Pancreas (tissue), 10 donors: ENCODE measurements around the gene RNU1-3. TPM values are rescaled to one million over a fixed set of nuclear protein-coding genes. Genes with fewer than 3 reads are reported as not detected.
"Not testable (repeated sequence)": the region's sequence is repeated elsewhere in the genome, so short reads cannot be mapped to it uniquely, and the experiment has no call there.

Experiments
- ATAC-seq, 4 donors: fragments of 200-7000 bp; cut with Tn5 transposase; one replicate each; pipeline versions ENCODE4 v1.8.0 to v1.9.1; 2020; ENCODE audit warnings: mild to moderate bottlenecking in 4 of 4, moderate library complexity in 4 of 4
- DNase-seq, 6 donors: peaks; one replicate each; pipeline ENCODE4 v3.0.0-alpha.2; 2020
- FAIRE-seq: peaks from 2 replicates; lab custom pipeline; 2012; peaks lifted over from hg19 to GRCh38; lab: Jason Lieb, UNC
- H3K27ac ChIP-seq, 4 donors: fragments of 200-600 bp; sonication (generic); 1 replicate in 3 of 4; 2 replicates in 1 of 4; pipeline versions ENCODE4 v1.5.0 to v1.8.0; 2020
- H3K27me3 ChIP-seq, 4 donors: fragments of 200-600 bp; one replicate each; pipeline ENCODE4 v1.8.0; 2021
- H3K36me3 ChIP-seq, 3 donors: fragments of 200-600 bp; sonication (generic) in 1 of 3; one replicate each; pipeline versions ENCODE4 v1.5.0 to v1.8.0; 2020 to 2021
- H3K4me1 ChIP-seq, 3 donors: fragments of 200-600 bp; one replicate each; pipeline ENCODE4 v1.8.0; 2021
- H3K4me3 ChIP-seq, 4 donors: fragments of 200-600 bp; sonication (generic) in 2 of 4; one replicate each; pipeline versions ENCODE4 v1.5.0 to v1.8.0; 2020 to 2021
- H3K9me3 ChIP-seq, 4 donors: fragments of 200-600 bp; one replicate each; pipeline ENCODE4 v1.8.0; 2021
- CTCF ChIP-seq, 4 donors: fragments of 200-600 bp; sonication (generic) in 3 of 4; IDR thresholded peaks; one replicate each; pipeline versions ENCODE4 v1.5.0 to v1.8.0; 2021; ENCODE audit warnings: antibody characterized with exemption in 4 of 4
- WGBS, 2 donors: extraction: QIAGEN DNeasy Blood & Tissue Kit; methylation state at CpG; one replicate each; pipeline ENCODE4 v1.1.7; 2013; 5-methylcytosine and 5-hydroxymethylcytosine counted together
- intact Hi-C, 3 donors: fragments of 100-400 bp; cut with DNase I; formaldehyde crosslinking; loops; one replicate each; pipeline versions ENCODE4 v1.11.1 to v1.14.2; 2022
- polyA plus RNA-seq, 2 donors: library from polyadenylated mRNA; stranded (reverse); fragments of 200-250 nt; gene quantifications; one replicate each; pipeline ENCODE4 v1.2.3, GENCODE V29; 2013
- total RNA-seq, 6 donors: library from RNA; stranded (reverse); fragmentation: NEBNext Ultra II Directional in 4 of 6; extraction: Animal tissue kit (Norgen Biotek cat#: 25700) in 4 of 6; gene quantifications; one replicate each; pipeline versions ENCODE4 v1.2.1 to v1.2.4, GENCODE V29; 2021 to 2023
- donor health status: healthy with polysubstance abuse.
- donor health status: DM: no; HTN: no; CAD: no; lungs with moderate emphysema.
- donor health status: DM: no; HTN: no; CAD: no.
- donor health status: control.
- donor health status: control.
- donor health status: Bipolar disorder and iron deficiency.
- donor health status: DM: yes; HTN: yes; CAD: no.
- donor health status: DM: no; HTN: no; CAD: no.
- donor health status: DM: no; HTN: no; CAD: no.
- donor health status: DM: yes; HTN: yes; CAD: no.

RNU1-3 gene
- total and polyA plus RNA-seq, 8 donors, result 687 to 5,169 (median 2,340) TPM; not detected in 2

GRCh38 chr1:16645271-16646060 is 21.3 kb downstream of the RNU1-3 start:
- WGBS, 2 donors, result 62 to 67% methylated on average over 6 to 7 of the region's 7 CpGs
- DNase-seq (peak; percentile 31 to 88 (median 58)), ATAC-seq (peak in 1 of 4 donors; percentile 0)
- H3K27me3 ChIP-seq, H3K9me3 ChIP-seq, FAIRE-seq, intact Hi-C loops, H3K36me3 ChIP-seq: not testable (repeated sequence)
- peaks cover 21 to 27% (median 21%) of the 10 kb centered on the region in 3 donors for H3K4me1 ChIP-seq
- H3K27ac ChIP-seq, result peak overlapping the region; percentile 62 to 84 (median 75)
- H3K4me3 ChIP-seq, result peak overlapping the region; percentile 69 to 91 (median 80)

- ATAC-seq (peak; percentile 69 to 86 (median 79)), DNase-seq (peak; percentile 95 to 100 (median 98))
- 4 to 5% methylated on average over 61 of the region's 61 CpGs for WGBS, 2 donors
- H3K36me3 ChIP-seq, H3K27me3 ChIP-seq, H3K9me3 ChIP-seq, FAIRE-seq, intact Hi-C loops: not testable (repeated sequence)
- H3K4me3 ChIP-seq, result peak overlapping the region; percentile 69 to 91 (median 80)
- H3K4me1 ChIP-seq, result peaks cover 21 to 27% (median 21%) of the 10 kb centered on the region in 3 donors
- TF ChIP-seq CTCF (IDR thresholded peaks at IDR 0.05), result peak; percentile 28 to 55 (median 39)
- peak overlapping the region; percentile 62 to 84 (median 75) for H3K27ac ChIP-seq
These were observed 22.1 kb downstream of the RNU1-3 start for GRCh38 chr1:16644482-16645270.

GRCh38 chr1:16644193-16644481 is 22.6 kb downstream of the RNU1-3 start:
- no peak for ATAC-seq
- no peaks in the 10 kb centered on the region for H3K9me3 ChIP-seq
- no peaks in the 10 kb centered on the region for H3K36me3 ChIP-seq
- intact Hi-C loops, result no loop called here
- DNase-seq, result no peak
- no peak for FAIRE-seq
- WGBS, 2 donors, result 0 to 1% methylated on average over 16 of the region's 16 CpGs
- no peak for TF ChIP-seq CTCF (IDR thresholded peaks at IDR 0.05)
- peak overlapping the region; percentile 62 to 84 (median 75) for H3K27ac ChIP-seq
- no peaks in the 10 kb centered on the region for H3K27me3 ChIP-seq
- peak overlapping the region; percentile 69 to 91 (median 80) for H3K4me3 ChIP-seq
- H3K4me1 ChIP-seq, result peaks cover 21 to 27% (median 21%) of the 10 kb centered on the region in 3 donors

- peak overlapping the region; percentile 69 to 91 (median 80) for H3K4me3 ChIP-seq
- H3K4me1 ChIP-seq, result peaks cover 21 to 27% (median 21%) of the 10 kb centered on the region in 3 donors
- peak; percentile 11 to 71 (median 42) for DNase-seq
- ATAC-seq, H3K36me3 ChIP-seq, H3K27ac ChIP-seq, intact Hi-C loops, H3K9me3 ChIP-seq, FAIRE-seq, H3K27me3 ChIP-seq: not testable (repeated sequence)
- WGBS, 2 donors, result 15 to 18% methylated on average over 12 of the region's 12 CpGs
These were observed 23.1 kb downstream of the RNU1-3 start for GRCh38 chr1:16643476-16644192.

- H3K9me3 ChIP-seq, H3K36me3 ChIP-seq, H3K27ac ChIP-seq, ATAC-seq, H3K27me3 ChIP-seq, intact Hi-C loops, FAIRE-seq: not testable (repeated sequence)
- H3K4me1 ChIP-seq, result peaks cover 21 to 27% (median 21%) of the 10 kb centered on the region in 3 donors
- WGBS, 2 donors, result 68 to 91% methylated on average over 4 of the region's 4 CpGs
- H3K4me3 ChIP-seq, result peak overlapping the region in 1 of 4 donors; percentile 91
- DNase-seq, result peak; percentile 31 to 86 (median 51)
These were observed 23.7 kb downstream of the RNU1-3 start for GRCh38 chr1:16643001-16643411.

- H3K4me3 ChIP-seq, result not testable (repeated sequence)
These were observed 24.5 kb downstream of the RNU1-3 start for GRCh38 chr1:16642025-16642966.

GRCh38 chr1:16641159-16641975 is 25.4 kb downstream of the RNU1-3 start:
- H3K27me3 ChIP-seq, FAIRE-seq, H3K27ac ChIP-seq, H3K4me3 ChIP-seq, DNase-seq, H3K36me3 ChIP-seq, ATAC-seq, H3K9me3 ChIP-seq, intact Hi-C loops: not testable (repeated sequence)
- WGBS, 2 donors, result 81 to 86% methylated on average over 8 of the region's 8 CpGs
- H3K4me1 ChIP-seq, result peaks cover 21 to 27% (median 21%) of the 10 kb centered on the region in 3 donors

More at GRCh38 chr1:16642025-16642966, 24.5 kb downstream of the RNU1-3 start:
- H3K27me3 ChIP-seq, H3K36me3 ChIP-seq, intact Hi-C loops, H3K27ac ChIP-seq, H3K9me3 ChIP-seq, ATAC-seq, FAIRE-seq: not testable (repeated sequence)
- WGBS, 2 donors, result 62 to 64% methylated on average over 6 to 9 of the region's 9 CpGs
- peak; percentile 23 to 76 (median 30) for DNase-seq
- H3K4me1 ChIP-seq, result peaks cover 21 to 27% (median 21%) of the 10 kb centered on the region in 3 donors
